ENCODE data around the gene STK32A.

STK32A gene

GRCh38 chr5:147310059-147310704 lies 75.4 kb downstream of the STK32A start:
- Histone ChIP-seq H3K36me3 (ENCODE audit: control insufficient read depth in 1 of 2, insufficient read depth in 2 of 2, low read length in 2 of 2) (no peaks in the 10 kb centered on the region), H2AK5ac (ENCODE audit: low read length) (no peak overlapping the region), H3K4ac (ENCODE audit: low read depth, low read length) (no peak overlapping the region), H4K8ac (ENCODE audit: low read depth, low read length) (no peak overlapping the region), H2AFZ (ENCODE audit: insufficient read depth, low read length, poor library complexity) (no peak overlapping the region), H3K27ac (ENCODE audit: low read depth, low read length) (no peak overlapping the region), H3K14ac (ENCODE audit: low read length) (no peak overlapping the region), H3K18ac (ENCODE audit: low read length) (no peak overlapping the region), H3K23ac (ENCODE audit: low read length) (no peak overlapping the region), H2BK120ac (ENCODE audit: insufficient read depth, low read length, poor library complexity) (no peak overlapping the region), H3K9ac (ENCODE audit: low read length) (no peak overlapping the region), H4K12ac (ENCODE audit: low read depth, low read length) (no peak overlapping the region), H3K4me1 (ENCODE audit: control insufficient read depth in 1 of 2, insufficient read depth in 2 of 2, low read length in 2 of 2) (no peaks in the 10 kb centered on the region), H2BK5ac (ENCODE audit: low read depth, low read length, poor library complexity) (no peak overlapping the region), H2BK12ac (ENCODE audit: low read length) (no peak overlapping the region), H3K4me3 (ENCODE audit: low read depth, low read length) (no peak overlapping the region), H3K79me1 (ENCODE audit: low read length) (no peaks in the 10 kb centered on the region), H3K79me2 (ENCODE audit: control insufficient read depth, insufficient read depth, low read length, poor library complexity) (no peaks in the 10 kb centered on the region), H3K27me3 (ENCODE audit: insufficient read depth, low read length) (no peaks in the 10 kb centered on the region), H3K9me3 (ENCODE audit: insufficient read depth, low read depth, low read length) (no peaks in the 10 kb centered on the region), H4K91ac (ENCODE audit: low read depth, low read length) (no peak overlapping the region), H3K4me2 (ENCODE audit: low read length) (no peak overlapping the region)
- no CpG with 5 or more reads among the region's 10 CpGs for WGBS (ENCODE audit: extremely low coverage, insufficient coverage, insufficient read length)
- peak in 1 of 2 donors; percentile 25 for DNase-seq

DNA sequence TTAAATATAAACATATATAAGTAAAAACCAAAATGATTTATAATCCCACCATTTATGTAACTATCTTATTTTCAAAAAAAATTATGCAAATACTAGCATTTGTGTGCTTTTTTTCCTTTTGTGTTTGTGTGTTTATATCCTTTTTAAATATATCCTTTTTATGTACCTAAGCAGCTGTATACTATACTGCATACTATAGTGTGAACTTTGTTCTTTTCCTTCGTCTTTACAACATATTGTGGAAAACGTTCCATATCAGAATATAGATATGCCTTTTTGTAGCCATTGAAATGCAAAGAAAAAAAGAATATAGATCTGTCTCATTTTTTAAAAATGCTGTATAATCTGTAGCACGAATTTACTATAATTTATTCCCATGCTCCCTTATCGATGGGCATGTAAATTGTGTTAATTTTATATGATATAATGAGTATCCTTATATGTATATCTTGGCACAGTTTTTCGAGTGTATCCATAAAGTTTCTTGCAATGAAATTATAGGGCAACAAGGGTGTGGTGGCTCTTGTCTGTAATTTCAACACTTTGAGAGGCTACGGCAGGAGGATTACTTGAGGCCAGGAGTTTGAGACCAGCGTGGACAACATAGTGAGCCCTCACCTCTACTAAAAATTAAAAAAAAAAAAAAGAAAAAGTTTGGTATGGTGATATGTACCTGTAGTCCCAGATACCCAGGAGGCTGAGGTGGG lies 83.3 kb downstream of the STK32A start:
- Histone ChIP-seq H3K79me2 (ENCODE audit: control insufficient read depth, insufficient read depth, low read length, poor library complexity) (no peaks in the 10 kb centered on the region), H4K91ac (ENCODE audit: low read depth, low read length) (no peak overlapping the region), H4K8ac (ENCODE audit: low read depth, low read length) (no peak overlapping the region), H3K14ac (ENCODE audit: low read length) (no peak overlapping the region), H4K12ac (ENCODE audit: low read depth, low read length) (no peak overlapping the region), H3K4me3 (ENCODE audit: low read depth, low read length) (no peak overlapping the region), H3K27me3 (ENCODE audit: insufficient read depth, low read length) (no peaks in the 10 kb centered on the region), H3K79me1 (ENCODE audit: low read length) (no peaks in the 10 kb centered on the region), H2BK5ac (ENCODE audit: low read depth, low read length, poor library complexity) (no peak overlapping the region), H3K18ac (ENCODE audit: low read length) (no peak overlapping the region), H2AFZ (ENCODE audit: insufficient read depth, low read length, poor library complexity) (no peak overlapping the region), H3K4me1 (ENCODE audit: control insufficient read depth in 1 of 2, insufficient read depth in 2 of 2, low read length in 2 of 2) (no peaks in the 10 kb centered on the region), H3K36me3 (ENCODE audit: control insufficient read depth in 1 of 2, insufficient read depth in 2 of 2, low read length in 2 of 2) (no peaks in the 10 kb centered on the region), H2BK12ac (ENCODE audit: low read length) (no peak overlapping the region), H3K27ac (ENCODE audit: low read depth, low read length) (no peak overlapping the region), H2AK5ac (ENCODE audit: low read length) (no peak overlapping the region), H3K4ac (ENCODE audit: low read depth, low read length) (no peak overlapping the region), H2BK120ac (ENCODE audit: insufficient read depth, low read length, poor library complexity) (no peak overlapping the region), H3K23ac (ENCODE audit: low read length) (no peak overlapping the region), H3K4me2 (ENCODE audit: low read length) (no peak overlapping the region), H3K9ac (ENCODE audit: low read length) (no peak overlapping the region), H3K9me3 (ENCODE audit: insufficient read depth, low read depth, low read length) (no peaks in the 10 kb centered on the region)
- no CpG with 5 or more reads among the region's 7 CpGs for WGBS (ENCODE audit: extremely low coverage, insufficient coverage, insufficient read length)
- DNase-seq = no peak

- no peaks in the 10 kb centered on the region for H3K9me3 ChIP-seq (ENCODE audit: insufficient read depth, low read depth, low read length)
- H3K79me1 ChIP-seq (ENCODE audit: low read length) = no peaks in the 10 kb centered on the region
- H3K14ac ChIP-seq (ENCODE audit: low read length) = no peak overlapping the region
- no peak overlapping the region for H3K23ac ChIP-seq (ENCODE audit: low read length)
- H3K36me3 ChIP-seq (ENCODE audit: control insufficient read depth in 1 of 2, insufficient read depth in 2 of 2, low read length in 2 of 2) = no peaks in the 10 kb centered on the region
- no peak overlapping the region for H3K4ac ChIP-seq (ENCODE audit: low read depth, low read length)
- no peak overlapping the region for H2BK120ac ChIP-seq (ENCODE audit: insufficient read depth, low read length, poor library complexity)
- no peak overlapping the region for H2AFZ ChIP-seq (ENCODE audit: insufficient read depth, low read length, poor library complexity)
- no peak overlapping the region for H2BK12ac ChIP-seq (ENCODE audit: low read length)
- H3K4me3 ChIP-seq (ENCODE audit: low read depth, low read length) = no peak overlapping the region
- no peak overlapping the region for H3K18ac ChIP-seq (ENCODE audit: low read length)
- H4K8ac ChIP-seq (ENCODE audit: low read depth, low read length) = no peak overlapping the region
- no peaks in the 10 kb centered on the region for H3K27me3 ChIP-seq (ENCODE audit: insufficient read depth, low read length)
- no peak overlapping the region for H2AK5ac ChIP-seq (ENCODE audit: low read length)
- H3K4me1 ChIP-seq (ENCODE audit: control insufficient read depth in 1 of 2, insufficient read depth in 2 of 2, low read length in 2 of 2) = no peaks in the 10 kb centered on the region
- no peak for DNase-seq
- no peak overlapping the region for H3K27ac ChIP-seq (ENCODE audit: low read depth, low read length)
- H3K4me2 ChIP-seq (ENCODE audit: low read length) = no peak overlapping the region
- no peak overlapping the region for H4K12ac ChIP-seq (ENCODE audit: low read depth, low read length)
- no peak overlapping the region for H2BK5ac ChIP-seq (ENCODE audit: low read depth, low read length, poor library complexity)
- H3K79me2 ChIP-seq (ENCODE audit: control insufficient read depth, insufficient read depth, low read length, poor library complexity) = no peaks in the 10 kb centered on the region
- no CpG with 5 or more reads among the region's 1 CpG for WGBS (ENCODE audit: extremely low coverage, insufficient coverage, insufficient read length)
- no peak overlapping the region for H3K9ac ChIP-seq (ENCODE audit: low read length)
- H4K91ac ChIP-seq (ENCODE audit: low read depth, low read length) = no peak overlapping the region
Measured at GRCh38 chr5:147321569-147321968, 86.7 kb downstream of the STK32A start.

DNA sequence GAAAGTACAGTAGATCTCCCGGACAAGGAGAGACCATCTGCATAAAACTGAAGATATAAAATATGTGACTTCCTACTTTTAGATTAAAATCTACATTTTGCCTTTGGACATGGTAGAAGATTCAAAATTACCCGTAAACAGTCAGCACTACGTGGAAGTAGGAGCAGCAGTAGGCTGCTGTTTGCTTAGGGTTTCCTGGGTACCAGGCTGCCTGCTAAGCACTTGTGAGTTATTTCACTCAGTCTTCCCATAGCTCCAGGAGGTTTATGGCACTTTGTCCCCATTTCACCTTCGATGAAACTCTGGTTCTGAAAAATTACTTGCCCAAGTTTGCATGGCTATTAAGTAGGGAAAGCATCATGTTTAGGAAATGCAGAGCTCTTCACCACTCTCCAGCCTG lies 92.6 kb downstream of the STK32A start:
- Histone ChIP-seq H3K79me2 (ENCODE audit: control insufficient read depth, insufficient read depth, low read length, poor library complexity) (no peaks in the 10 kb centered on the region), H3K9ac (ENCODE audit: low read length) (no peak overlapping the region), H3K9me3 (ENCODE audit: insufficient read depth, low read depth, low read length) (no peaks in the 10 kb centered on the region), H2BK12ac (ENCODE audit: low read length) (no peak overlapping the region), H3K4ac (ENCODE audit: low read depth, low read length) (no peak overlapping the region), H2AFZ (ENCODE audit: insufficient read depth, low read length, poor library complexity) (no peak overlapping the region), H2BK120ac (ENCODE audit: insufficient read depth, low read length, poor library complexity) (no peak overlapping the region), H2BK5ac (ENCODE audit: low read depth, low read length, poor library complexity) (no peak overlapping the region), H3K18ac (ENCODE audit: low read length) (no peak overlapping the region), H3K79me1 (ENCODE audit: low read length) (no peaks in the 10 kb centered on the region), H4K91ac (ENCODE audit: low read depth, low read length) (no peak overlapping the region), H3K4me1 (ENCODE audit: control insufficient read depth in 1 of 2, insufficient read depth in 2 of 2, low read length in 2 of 2) (no peaks in the 10 kb centered on the region), H3K4me2 (ENCODE audit: low read length) (no peak overlapping the region), H3K27me3 (ENCODE audit: insufficient read depth, low read length) (no peaks in the 10 kb centered on the region), H3K4me3 (ENCODE audit: low read depth, low read length) (no peak overlapping the region), H3K14ac (ENCODE audit: low read length) (no peak overlapping the region), H3K27ac (ENCODE audit: low read depth, low read length) (no peak overlapping the region), H2AK5ac (ENCODE audit: low read length) (no peak overlapping the region), H4K12ac (ENCODE audit: low read depth, low read length) (no peak overlapping the region), H3K36me3 (ENCODE audit: control insufficient read depth in 1 of 2, insufficient read depth in 2 of 2, low read length in 2 of 2) (no peaks in the 10 kb centered on the region), H3K23ac (ENCODE audit: low read length) (no peak overlapping the region), H4K8ac (ENCODE audit: low read depth, low read length) (no peak overlapping the region)
- no peak for DNase-seq
- no CpG with 5 or more reads among the region's 4 CpGs for WGBS (ENCODE audit: extremely low coverage, insufficient coverage, insufficient read length)
